GM18907 (cell line): ENCODE data around the gene ADAMTS17.

Source experiments
- ATAC-seq: cut with Tn5 transposase; IDR thresholded peaks from one replicate; pipeline ENCODE4 v1.9.1; 2021; ENCODE audit warnings: mild to moderate bottlenecking, moderate library complexity; ENCODE audit not compliant: unreplicated experiment

Gene ADAMTS17

GRCh38 chr15:100057281-100057680 is 284.5 kb downstream of the ADAMTS17 start:
- no peak for ATAC-seq

GRCh38 chr15:100056411-100057072 is 285.2 kb downstream of the ADAMTS17 start:
- no peak for ATAC-seq

- ATAC-seq = no peak
These were observed 286.0 kb downstream of the ADAMTS17 start for GRCh38 chr15:100055821-100056220.

DNA sequence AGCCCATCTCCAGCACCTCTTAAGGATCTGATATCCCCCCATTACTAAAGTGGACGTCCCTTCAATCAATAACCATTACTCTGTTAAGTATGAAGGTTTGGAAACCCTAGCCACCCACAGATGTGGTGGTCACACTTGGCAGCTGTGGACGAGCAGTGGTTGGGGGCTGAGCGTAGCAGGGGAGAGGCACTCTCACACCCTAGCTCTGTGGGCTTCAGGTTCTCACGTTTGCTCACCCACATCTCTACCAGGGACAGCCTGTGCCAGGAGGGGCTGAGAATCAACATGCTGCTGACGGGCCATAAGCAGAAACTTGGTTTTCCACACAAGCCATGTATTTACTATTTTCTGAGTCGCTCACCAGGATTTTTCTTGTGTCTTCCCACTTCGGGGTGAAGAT is 287.2 kb downstream of the ADAMTS17 start:
- no peak for ATAC-seq

DNA sequence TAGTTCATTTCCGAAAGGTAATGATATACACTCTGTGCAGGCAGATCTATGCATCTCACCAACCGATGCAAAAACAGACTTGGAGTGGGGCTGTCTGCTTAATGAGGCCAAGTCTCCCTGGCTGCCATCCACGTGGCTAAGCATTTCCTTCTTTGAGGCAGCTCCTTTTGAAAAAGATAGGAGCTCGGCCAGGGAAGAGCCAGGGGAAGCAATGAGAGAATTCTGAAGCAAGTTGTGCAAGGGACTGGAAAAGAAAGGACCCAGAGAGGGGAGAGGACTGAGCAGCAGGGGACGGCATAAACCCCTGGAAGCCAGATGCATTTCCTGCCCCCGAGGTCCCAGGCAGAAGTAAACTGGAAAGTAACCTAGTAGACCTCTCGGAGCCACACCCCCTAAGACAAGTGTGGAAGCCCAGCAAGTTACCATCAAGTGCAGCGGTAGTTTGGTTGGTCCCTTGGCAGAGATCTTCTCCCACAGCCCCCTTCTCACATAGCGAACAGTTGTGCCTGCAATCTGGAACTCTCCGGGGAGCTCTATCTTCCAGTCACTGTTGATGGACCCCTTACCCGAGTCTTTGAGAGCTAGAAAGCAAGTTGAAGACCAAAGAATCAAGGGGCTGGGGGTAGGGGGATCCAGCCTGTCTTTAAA is 288.2 kb downstream of the ADAMTS17 start:
- ATAC-seq = no peak

- no peak for ATAC-seq
These were observed 288.9 kb downstream of the ADAMTS17 start for GRCh38 chr15:100052716-100053473.

DNA sequence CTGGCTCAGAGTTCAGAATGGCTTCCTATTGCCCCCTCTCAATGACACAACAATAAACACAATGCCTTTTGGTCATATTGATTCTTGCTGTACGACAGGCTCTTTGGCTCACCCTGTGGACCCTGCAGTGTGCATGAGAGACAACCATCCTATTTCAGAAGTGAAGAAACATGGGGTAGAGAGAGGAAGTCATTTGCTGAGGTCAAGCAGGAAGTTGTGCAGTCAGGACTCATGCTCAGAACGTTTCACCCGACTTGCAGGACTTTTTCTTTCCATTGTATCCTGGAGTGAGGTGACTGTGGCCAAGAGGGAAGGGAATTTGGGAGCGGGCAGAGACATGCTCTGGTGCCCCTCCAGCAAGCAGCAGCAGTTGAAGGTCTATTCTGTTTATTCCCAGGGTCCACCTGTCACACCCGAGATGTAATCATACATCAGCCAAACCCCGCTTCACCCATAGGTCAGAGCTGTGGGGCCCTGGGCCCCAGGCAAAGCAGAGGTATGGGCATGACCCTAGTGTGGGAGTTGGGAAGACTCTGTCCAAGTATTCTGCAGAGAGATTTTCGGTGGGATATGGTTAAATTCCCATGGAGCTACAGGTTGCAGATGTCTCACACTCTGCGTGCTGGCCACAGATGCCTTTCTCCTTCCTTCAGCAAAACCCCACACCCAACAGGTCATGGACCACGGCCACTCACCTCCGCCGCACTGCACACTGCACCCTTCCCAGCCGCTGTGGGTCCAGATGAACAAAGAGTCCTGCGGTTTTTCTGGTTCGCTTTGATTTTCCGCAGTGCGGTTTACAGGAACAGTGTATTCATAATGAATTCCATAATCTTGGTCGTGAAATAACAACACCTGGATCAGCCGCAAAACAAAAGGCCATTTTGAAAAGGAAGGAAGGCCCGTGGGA is 290.6 kb downstream of the ADAMTS17 start:
- ATAC-seq = no peak

- no peak for ATAC-seq
These were observed 291.6 kb downstream of the ADAMTS17 start for GRCh38 chr15:100049936-100050876.

- no peak for ATAC-seq
These were observed 292.3 kb downstream of the ADAMTS17 start for GRCh38 chr15:100049483-100049882.

GRCh38 chr15:100048736-100049135 is 293.0 kb downstream of the ADAMTS17 start:
- no peak for ATAC-seq

GRCh38 chr15:100043692-100044091 is 298.1 kb downstream of the ADAMTS17 start:
- no peak for ATAC-seq

- no peak for ATAC-seq
These were observed 298.6 kb downstream of the ADAMTS17 start for GRCh38 chr15:100043068-100043641.

DNA sequence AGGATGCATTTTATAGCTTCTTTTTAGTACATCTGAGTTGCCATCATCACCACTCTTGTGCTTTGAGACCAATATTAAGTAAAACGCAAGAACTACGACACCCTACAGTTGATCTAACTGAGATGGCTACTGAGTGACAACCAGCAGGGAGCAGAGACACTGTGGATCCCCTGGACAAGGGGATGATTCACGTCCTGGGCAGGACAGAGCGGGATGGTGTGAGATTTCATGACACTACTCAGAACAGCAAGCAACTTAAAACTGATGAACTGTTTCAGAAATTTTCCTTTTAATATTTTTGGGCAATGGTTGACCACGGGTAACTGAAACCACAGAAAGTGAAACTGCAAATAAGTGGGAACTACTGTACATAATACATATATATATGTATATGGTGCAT is 299.2 kb downstream of the ADAMTS17 start:
- ATAC-seq = no peak

DNA sequence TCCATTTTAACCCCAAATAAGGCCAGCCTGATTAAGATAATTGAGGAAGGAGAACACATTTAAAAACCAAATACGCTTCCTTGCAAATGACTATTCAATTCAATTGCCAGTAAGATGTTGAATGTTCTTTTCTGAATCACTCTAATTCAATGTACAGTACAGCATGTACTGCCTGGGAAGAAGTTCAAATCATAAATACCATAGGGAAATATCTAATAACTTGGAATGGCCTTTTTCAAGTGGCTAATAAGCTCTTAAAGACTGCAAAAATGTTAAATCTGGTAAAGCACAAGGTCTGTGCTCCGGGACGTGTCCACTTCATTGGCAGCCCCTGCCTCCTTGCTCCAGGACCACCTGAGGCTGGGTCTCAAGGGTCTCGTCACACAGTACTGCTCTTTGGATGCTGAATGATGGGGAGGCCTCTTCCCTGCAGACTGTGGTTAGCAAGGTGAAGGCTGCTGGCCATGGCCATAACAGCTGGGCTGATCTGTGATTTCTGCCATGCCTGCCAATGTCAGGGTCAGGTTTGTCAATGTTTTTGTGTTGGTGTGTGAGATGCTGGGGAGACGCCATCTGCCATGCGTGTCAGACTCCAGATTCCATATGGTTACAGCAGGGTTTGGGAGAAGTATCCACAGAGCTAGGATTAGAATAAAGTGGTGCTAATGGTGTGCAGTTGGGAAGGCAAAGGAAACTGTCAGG is 300.5 kb downstream of the ADAMTS17 start:
- no peak for ATAC-seq

- no peak for ATAC-seq
These were observed 301.8 kb downstream of the ADAMTS17 start for GRCh38 chr15:100039994-100040393.

GRCh38 chr15:100038736-100039135 is 303.0 kb downstream of the ADAMTS17 start:
- ATAC-seq = no peak

GRCh38 chr15:100037901-100038300 is 303.9 kb downstream of the ADAMTS17 start:
- no peak for ATAC-seq

DNA sequence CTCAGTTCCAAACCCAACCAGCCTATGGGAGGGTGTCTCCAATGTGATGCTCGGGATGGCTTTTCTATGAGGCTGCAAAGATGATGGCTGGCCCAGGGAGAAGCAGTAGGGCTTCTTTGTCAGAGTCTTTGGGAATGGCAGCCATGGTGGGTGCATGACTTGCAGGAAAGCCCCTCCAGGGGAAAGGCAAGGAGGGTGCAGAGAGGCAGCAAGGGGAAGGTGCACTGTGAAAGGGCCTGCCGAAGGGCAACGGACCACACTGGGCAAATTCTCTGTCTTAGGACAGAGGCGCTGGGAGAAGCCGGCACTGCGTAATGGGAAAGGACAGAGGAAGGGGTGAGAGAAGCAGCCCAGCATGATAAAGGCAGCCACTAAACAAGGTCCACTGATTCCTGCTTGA is 305.8 kb downstream of the ADAMTS17 start:
- ATAC-seq = no peak

- no peak for ATAC-seq
These were observed 307.6 kb downstream of the ADAMTS17 start for GRCh38 chr15:100034191-100034590.
